ENCODE measurements around the gene CCT7. TPM values are rescaled to one million over a fixed set of nuclear protein-coding genes. Genes with fewer than 3 reads are reported as not detected.

Gene CCT7
- total and polyA plus RNA-seq, 2 of the 8 experiments (the other 6 are each of a cell fraction or from before 2014, with no cell fraction given) = 440 to 474 TPM

- Histone ChIP-seq H2BK12ac (ENCODE audit: low read depth, low read length) (peak within 1 kb of the TSS; percentile 97), H3K9me3 (ENCODE audit: insufficient read depth in 2 of 2, low read depth in 1 of 2, low read length in 1 of 2) (no peaks in the 10 kb centered on the region), H2AK5ac (ENCODE audit: low read depth, low read length) (peak within 1 kb of the TSS; percentile 95; the same call in 1 of the 2 replicates), H3K4me3 (ENCODE audit: extremely low read depth in 1 of 4, insufficient read depth in 2 of 4, low read depth in 3 of 4, low read length in 4 of 4) (peak within 1 kb of the TSS; percentile 68 to 92 (median 76)), H3K14ac (ENCODE audit: insufficient read length) (no peak within 1 kb of the TSS), H3K9ac (replicated peaks in 1 of 4; ENCODE audit: extremely low read depth in 1 of 4, low read depth in 3 of 4, low read length in 3 of 4) (peak within 1 kb of the TSS; percentile 58 to 74 (median 72)), H3K36me3 (ENCODE audit: control insufficient read depth in 2 of 4, insufficient read depth in 4 of 4, low read length in 3 of 4) (peaks cover 0 to 7% (median 0%) of the 10 kb centered on the region in 4 experiments; a peak in 1 of 8 replicates), H4K20me1 (replicated peaks in 1 of 2; ENCODE audit: control insufficient read depth in 1 of 2, insufficient read depth in 2 of 2, low read length in 2 of 2) (peaks cover 2 to 18% of the 10 kb centered on the region in 2 experiments), H3K23me2 (ENCODE audit: low read depth, low read length) (peaks cover 17% of the 10 kb centered on the region), H4K5ac (ENCODE audit: insufficient read length, low read depth, low read length) (peak within 1 kb of the TSS; percentile 68), H3K27me3 (replicated peaks in 1 of 4; ENCODE audit: control insufficient read depth in 3 of 4, extremely low read depth in 1 of 4, insufficient read depth in 3 of 4, low read length in 3 of 4) (peaks cover 0 to 20% (median 13%) of the 10 kb centered on the region in 4 experiments; a peak in 6 of 7 replicates), H4K8ac (ENCODE audit: extremely low read depth, insufficient read depth, low read length) (peak within 1 kb of the TSS; percentile 90), H2AFZ (ENCODE audit: low read length) (0 out of 2 replicates have a peak within 1 kb of the TSS, but pooled peaks have one; percentile 4), H2BK120ac (replicated peaks; ENCODE audit: low read depth, low read length) (peak within 1 kb of the TSS; percentile 28), H3K27ac (ENCODE audit: low read depth, low read length) (peak within 1 kb of the TSS; percentile 49; the same call in 1 of the 2 replicates), H3K79me1 (ENCODE audit: low read depth, low read length) (peaks cover 12% of the 10 kb centered on the region), H2BK5ac (ENCODE audit: low read depth, low read length) (peak within 1 kb of the TSS; percentile 94), H3K79me2 (ENCODE audit: control insufficient read depth in 1 of 2, insufficient read depth in 2 of 2, low read length in 2 of 2) (peaks cover 0 to 27% of the 10 kb centered on the region in 2 experiments; a peak in 3 of 4 replicates), H2BK15ac (ENCODE audit: low read length) (peak within 1 kb of the TSS; percentile 25; the same call in 1 of the 2 replicates), H4K91ac (replicated peaks; ENCODE audit: insufficient read length, low read length) (peak within 1 kb of the TSS; percentile 75), H3K4ac (replicated peaks; ENCODE audit: insufficient read length, low read depth, low read length) (peak within 1 kb of the TSS; percentile 81), H3K4me2 (ENCODE audit: insufficient read depth in 1 of 2, low read depth in 2 of 2, low read length in 2 of 2) (peak within 1 kb of the TSS; percentile 91 to 95), H3K56ac (replicated peaks; ENCODE audit: insufficient read length, low read depth, low read length) (peak within 1 kb of the TSS; percentile 22), H2BK20ac (ENCODE audit: low read length) (peak within 1 kb of the TSS; percentile 61; the same call in 1 of the 2 replicates), H3K18ac (ENCODE audit: extremely low read depth, low read length) (peak within 1 kb of the TSS; percentile 95), H3K4me1 (replicated peaks in 1 of 4; ENCODE audit: control insufficient read depth in 3 of 4, insufficient read depth in 4 of 4, low read length in 3 of 4) (peaks cover 5 to 17% (median 10%) of the 10 kb centered on the region in 4 experiments), H3K23ac (ENCODE audit: insufficient read length) (no peak within 1 kb of the TSS)
- WGBS, 2 experiments (ENCODE audit: extremely low coverage in 1 of 2, insufficient coverage in 1 of 2, insufficient read length in 1 of 2, insufficient replicate concordance in 2 of 2, low coverage in 1 of 2, low lambda C conversion rate in 2 of 2, missing lambda C conversion rate in 1 of 2) = 2% methylated on average over 38 of the region's 69 CpGs; no CpG with 5 or more reads in 1 of the 2 experiments
- CTCF ChIA-PET (ENCODE audit: partially characterized antibody) = interaction anchor here (1.2 to 2.4 kb wide), 5 partner anchors 13 to 48 kb away, joined by 3 to 9 read pairs (median 7); no protein-coding TSS in a partner anchor
- FAIRE-seq = no peak
- DNase-seq (ENCODE audit: low read depth in 1 of 2, low spot score in 2 of 2) = peak; percentile 62 to 87
- POLR2A ChIA-PET (ENCODE audit: partially characterized antibody) = interaction anchor here (0.8 to 1.4 kb wide), 9 partner anchors 8 to 72 kb away, joined by 3 to 7 read pairs (median 4); partner anchors contain the start of gene CCT7
- TF ChIP-seq ATF2 (IDR thresholded peaks at IDR 0.05; ENCODE audit: low read length) (no peak), ATF3 (IDR thresholded peaks at IDR 0.05; ENCODE audit: insufficient read depth, low read depth, low read length) (no peak), POU5F1 (IDR thresholded peaks at IDR 0.05; ENCODE audit: low read depth, low read length) (no peak), SP4 (IDR thresholded peaks at IDR 0.05; ENCODE audit: low read length) (no peak), NANOG (IDR thresholded peaks at IDR 0.05; ENCODE audit: insufficient read depth, low read depth, low read length, poor library complexity, severe bottlenecking) (no peak), SIRT6 (IDR thresholded peaks at IDR 0.05; ENCODE audit: low read length) (no peak), GTF2F1 (IDR thresholded peaks at IDR 0.05; ENCODE audit: borderline replicate concordance, low read depth, low read length) (no peak), CTBP2 (IDR thresholded peaks at IDR 0.05; ENCODE audit: borderline replicate concordance, insufficient read depth, insufficient read length, low read length) (no peak)
Measured at GRCh38 chr2:73284296-73285158, 50.4 kb downstream of the CCT7 start, which contains the start of gene FBXO41. Gene FBXO41 (minus strand): TSS chr2:73284478. CDS start chr2:73269630, 14,848 bp downstream.

All from H1 (cell line).